Measurements from ENCODE around the gene FRMD4B. TPM values are rescaled to one million over a fixed set of nuclear protein-coding genes. Genes with fewer than 3 reads are reported as not detected.
"Not testable (repeated sequence)": the region's sequence is repeated elsewhere in the genome, so short reads cannot be mapped to it uniquely, and the experiment has no call there.

Gene FRMD4B
- total and polyA plus RNA-seq, 7 donors: 8.2 to 21.5 (median 13.2) TPM

- no peaks in the 10 kb centered on the region for H3K9me3 ChIP-seq
- H3K36me3 ChIP-seq: no peaks in the 10 kb centered on the region
- 87% methylated on average over 5 of the region's 5 CpGs for WGBS, 2 donors
- peaks cover 0 to 8% (median 0%) of the 10 kb centered on the region in 4 donors for H3K4me1 ChIP-seq
- TF ChIP-seq POLR2A (IDR thresholded peaks at IDR 0.05) (no peak), EP300 (IDR thresholded peaks at IDR 0.05) (no peak), CTCF (IDR thresholded peaks at IDR 0.05) (no peak)
- H3K27me3 ChIP-seq: no peaks in the 10 kb centered on the region
- no peak overlapping the region for H3K27ac ChIP-seq
- H3K4me3 ChIP-seq: no peak overlapping the region
- intact Hi-C loops (cut with DNase I): no loop called here
- no peak for DNase-seq
Observed at GRCh38 chr3:69283496-69283895, 102.4 kb downstream of the FRMD4B start.

GRCh38 chr3:69282181-69282580, 103.7 kb downstream of the FRMD4B start:
- WGBS, 2 donors: 35 to 51% methylated on average over 3 of the region's 3 CpGs
- no peaks in the 10 kb centered on the region for H3K27me3 ChIP-seq
- intact Hi-C loops (cut with DNase I): no loop called here
- H3K36me3 ChIP-seq: no peaks in the 10 kb centered on the region
- TF ChIP-seq EP300 (IDR thresholded peaks at IDR 0.05) (no peak), POLR2AphosphoS5 (IDR thresholded peaks at IDR 0.05) (no peak)
- H3K9me3 ChIP-seq: no peaks in the 10 kb centered on the region
- peaks cover 0 to 8% (median 0%) of the 10 kb centered on the region in 4 donors for H3K4me1 ChIP-seq
- no peak overlapping the region for H3K4me3 ChIP-seq
- no peak overlapping the region for H3K27ac ChIP-seq
- DNase-seq: no peak

GRCh38 chr3:69277403-69277802, 108.5 kb downstream of the FRMD4B start:
- H3K4me3 ChIP-seq; H3K27me3 ChIP-seq; H3K9me3 ChIP-seq; intact Hi-C loops (cut with DNase I); DNase-seq; H3K36me3 ChIP-seq; H3K4me1 ChIP-seq; H3K27ac ChIP-seq: not testable (repeated sequence)
- WGBS, 2 donors: 92 to 93% methylated on average over 8 of the region's 8 CpGs

GRCh38 chr3:69276884-69277283, 109.0 kb downstream of the FRMD4B start:
- intact Hi-C loops (cut with DNase I): no loop called here
- Histone ChIP-seq H3K4me3 (no peak overlapping the region), H3K27me3 (no peaks in the 10 kb centered on the region), H3K4me1 (no peaks in the 10 kb centered on the region), H3K27ac (no peak overlapping the region), H3K9me3 (no peaks in the 10 kb centered on the region), H3K36me3 (no peaks in the 10 kb centered on the region)
- 93 to 94% methylated on average over 4 of the region's 4 CpGs for WGBS, 2 donors
- no peak for TF ChIP-seq POLR2A (IDR thresholded peaks at IDR 0.05)
- TF ChIP-seq POLR2AphosphoS5 (IDR thresholded peaks at IDR 0.05): no peak
- TF ChIP-seq CTCF (IDR thresholded peaks at IDR 0.05): no peak
- no peak for TF ChIP-seq EP300 (IDR thresholded peaks at IDR 0.05)
- no peak for DNase-seq

GRCh38 chr3:69276191-69276590, 109.7 kb downstream of the FRMD4B start:
- H3K36me3 ChIP-seq; H3K27me3 ChIP-seq; H3K4me1 ChIP-seq; H3K27ac ChIP-seq; intact Hi-C loops (cut with DNase I); H3K4me3 ChIP-seq; H3K9me3 ChIP-seq; DNase-seq: not testable (repeated sequence)
- 91 to 94% methylated on average over 5 of the region's 5 CpGs for WGBS, 2 donors

GRCh38 chr3:69273896-69274295, 112.0 kb downstream of the FRMD4B start:
- Histone ChIP-seq H3K4me3 (no peak overlapping the region), H3K27ac (no peak overlapping the region), H3K4me1 (no peaks in the 10 kb centered on the region), H3K36me3 (no peaks in the 10 kb centered on the region), H3K27me3 (no peaks in the 10 kb centered on the region), H3K9me3 (no peaks in the 10 kb centered on the region)
- WGBS, 2 donors: 96 to 98% methylated on average over 1 of the region's 1 CpG
- intact Hi-C loops (cut with DNase I): no loop called here
- TF ChIP-seq EP300 (IDR thresholded peaks at IDR 0.05): no peak
- TF ChIP-seq POLR2AphosphoS5 (IDR thresholded peaks at IDR 0.05): no peak
- no peak for TF ChIP-seq CTCF (IDR thresholded peaks at IDR 0.05)
- DNase-seq: no peak
